HG02870 (cell line): ENCODE measurements around the gene WDR5B.

ENCODE experiments used
- ATAC-seq: cut with Tn5 transposase; IDR thresholded peaks from one replicate; pipeline ENCODE4 v1.9.1; 2021; ENCODE audit warnings: mild to moderate bottlenecking, moderate library complexity; ENCODE audit not compliant: unreplicated experiment

Gene WDR5B

DNA sequence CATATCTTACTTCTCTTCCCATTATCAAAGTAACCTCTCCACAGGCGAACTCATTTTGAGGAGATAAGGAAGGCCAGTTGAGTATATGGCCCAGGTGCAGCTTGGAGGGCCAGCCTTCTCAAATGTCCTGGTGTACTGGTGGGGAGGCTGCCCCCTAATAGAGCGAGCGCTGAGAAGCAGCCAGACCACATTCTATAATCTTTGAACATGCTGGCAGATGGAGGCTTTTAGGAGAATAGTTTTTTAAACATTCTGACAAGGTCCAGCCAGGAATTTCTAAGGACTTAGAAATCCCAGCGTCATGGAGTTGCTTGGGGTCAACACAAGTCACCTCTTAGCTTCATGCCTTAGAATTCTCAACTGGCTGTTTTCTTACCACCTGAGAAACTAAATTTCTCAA is 5.8 kb downstream of the WDR5B start:
- no peak for ATAC-seq

GRCh38 chr3:122409446-122409845 is 6.4 kb downstream of the WDR5B start:
- no peak for ATAC-seq

- no peak for ATAC-seq
Observed at GRCh38 chr3:122407946-122408345, 7.9 kb downstream of the WDR5B start.

GRCh38 chr3:122406198-122406597 is 9.7 kb downstream of the WDR5B start:
- ATAC-seq: no peak

GRCh38 chr3:122405015-122405414 is 10.8 kb downstream of the WDR5B start:
- ATAC-seq: no peak

GRCh38 chr3:122403489-122403888 is 12.4 kb downstream of the WDR5B start:
- no peak for ATAC-seq

DNA sequence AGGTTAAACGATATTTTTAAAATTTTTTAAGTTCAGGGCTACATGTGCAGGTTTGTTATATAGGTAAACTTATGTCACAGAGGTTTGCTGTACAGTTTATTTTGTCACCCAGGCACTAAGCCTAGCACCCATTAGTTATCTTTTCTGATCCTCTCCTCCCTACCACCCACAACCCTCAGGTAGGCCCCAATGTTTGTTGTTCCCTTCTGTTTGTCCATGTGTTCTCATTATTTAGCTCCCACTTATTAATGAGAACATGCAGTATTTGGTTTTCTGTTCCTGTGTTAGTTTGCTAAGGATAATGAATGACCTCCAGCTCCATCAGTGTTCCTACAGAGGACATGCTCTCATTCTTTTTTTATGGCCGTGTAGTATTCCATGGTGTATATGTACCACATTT is 16.9 kb downstream of the WDR5B start:
- no peak for ATAC-seq

DNA sequence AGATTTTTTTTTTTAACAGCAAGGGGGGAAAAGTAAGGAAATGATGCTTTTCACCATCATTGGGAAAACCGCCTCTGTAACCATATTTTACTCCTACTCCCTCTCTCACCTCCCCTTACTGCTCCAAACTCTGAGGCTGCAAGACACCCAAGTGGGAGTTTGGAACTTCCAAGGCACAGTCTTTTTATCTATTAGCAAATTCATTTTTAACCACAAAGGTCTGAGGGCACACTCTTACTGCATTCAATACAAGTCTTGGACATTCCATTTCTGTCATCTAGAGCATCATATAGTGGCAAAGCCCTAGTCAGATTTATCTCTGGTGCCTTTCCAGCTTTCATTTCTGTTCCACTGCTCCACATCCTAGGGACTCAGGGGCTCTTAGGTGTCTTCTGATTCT is 18.7 kb downstream of the WDR5B start:
- no peak for ATAC-seq

- ATAC-seq: no peak
Observed at GRCh38 chr3:122396511-122396910, 19.4 kb downstream of the WDR5B start.

- no peak for ATAC-seq
Observed at GRCh38 chr3:122395582-122395981, 20.3 kb downstream of the WDR5B start.

GRCh38 chr3:122394173-122394572 is 21.7 kb downstream of the WDR5B start:
- ATAC-seq: no peak

GRCh38 chr3:122392868-122393844 is 22.7 kb downstream of the WDR5B start:
- ATAC-seq: no peak

DNA sequence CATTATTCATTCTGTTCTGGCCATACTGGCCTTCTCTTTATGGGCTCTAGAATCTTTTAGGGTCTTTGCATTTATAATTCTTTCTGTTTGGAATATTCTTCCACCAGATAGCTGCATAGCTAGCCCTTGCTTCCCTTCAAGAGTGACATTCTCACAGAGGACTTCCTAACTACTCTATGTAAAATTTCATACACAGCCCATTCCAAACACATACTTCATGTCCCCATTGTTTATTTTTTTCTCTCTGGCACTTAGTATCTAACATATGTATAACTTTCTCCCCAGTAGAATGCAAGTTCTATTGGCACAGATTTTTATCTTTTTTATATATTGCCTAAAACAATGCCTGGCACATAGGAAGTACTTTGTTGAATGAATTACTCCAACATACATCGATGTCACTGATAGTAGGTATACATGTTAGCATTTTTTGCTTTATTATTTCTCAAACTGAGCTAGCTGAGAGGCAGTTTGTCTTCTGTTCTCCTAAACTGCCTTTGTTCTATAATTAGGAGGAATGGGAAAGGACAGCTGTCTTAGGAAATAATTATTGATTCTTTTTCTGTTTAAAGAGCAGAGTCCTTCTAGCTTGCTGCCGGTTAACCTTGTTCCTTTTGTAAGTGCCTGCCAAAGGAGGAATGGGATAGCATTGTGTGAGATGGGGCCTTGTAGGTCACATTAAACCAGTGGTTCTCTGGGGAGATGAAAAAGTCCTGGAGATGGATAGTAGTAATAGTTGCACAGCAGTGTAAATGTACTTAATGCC is 24.0 kb downstream of the WDR5B start:
- no peak for ATAC-seq

GRCh38 chr3:122390665-122391064 is 25.2 kb downstream of the WDR5B start:
- no peak for ATAC-seq

DNA sequence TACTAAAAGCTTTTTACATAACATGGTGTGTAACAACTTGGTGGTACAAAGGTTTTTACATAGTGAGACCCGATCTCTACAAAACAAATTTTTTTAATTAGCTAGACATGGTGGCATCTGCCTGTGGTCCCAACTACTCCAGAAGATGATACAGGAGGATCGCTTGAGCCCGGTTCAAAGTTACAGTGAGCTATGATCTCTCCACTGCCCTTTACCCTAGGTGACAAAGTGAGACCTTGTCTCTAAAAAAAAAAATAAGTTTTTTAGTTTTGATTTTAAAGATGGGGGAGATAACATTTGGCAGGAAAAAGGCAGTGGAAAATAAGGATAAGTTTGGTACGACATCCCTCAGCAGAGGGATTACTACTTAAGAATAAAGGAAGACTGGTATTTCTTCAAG is 26.0 kb downstream of the WDR5B start:
- ATAC-seq: no peak

DNA sequence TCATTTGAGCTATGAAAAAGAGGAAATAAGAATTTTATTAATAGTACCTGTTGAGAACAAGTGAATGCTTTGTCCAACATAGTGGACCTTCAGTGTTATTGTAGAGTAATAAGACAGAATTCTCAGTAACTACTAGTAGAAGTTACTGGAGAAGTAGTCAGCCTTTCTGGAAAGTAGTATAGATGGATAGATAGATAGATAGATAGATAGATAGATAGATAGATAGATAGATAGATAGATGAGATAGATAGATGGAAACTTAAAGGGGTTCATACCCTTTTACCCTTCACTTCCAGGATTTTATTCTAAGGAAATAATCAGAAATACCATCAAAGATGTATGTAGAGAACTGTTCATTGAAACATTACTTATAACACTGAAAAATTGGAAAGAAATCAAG is 26.7 kb downstream of the WDR5B start:
- no peak for ATAC-seq

GRCh38 chr3:122387709-122388108 is 28.2 kb downstream of the WDR5B start:
- ATAC-seq: no peak

DNA sequence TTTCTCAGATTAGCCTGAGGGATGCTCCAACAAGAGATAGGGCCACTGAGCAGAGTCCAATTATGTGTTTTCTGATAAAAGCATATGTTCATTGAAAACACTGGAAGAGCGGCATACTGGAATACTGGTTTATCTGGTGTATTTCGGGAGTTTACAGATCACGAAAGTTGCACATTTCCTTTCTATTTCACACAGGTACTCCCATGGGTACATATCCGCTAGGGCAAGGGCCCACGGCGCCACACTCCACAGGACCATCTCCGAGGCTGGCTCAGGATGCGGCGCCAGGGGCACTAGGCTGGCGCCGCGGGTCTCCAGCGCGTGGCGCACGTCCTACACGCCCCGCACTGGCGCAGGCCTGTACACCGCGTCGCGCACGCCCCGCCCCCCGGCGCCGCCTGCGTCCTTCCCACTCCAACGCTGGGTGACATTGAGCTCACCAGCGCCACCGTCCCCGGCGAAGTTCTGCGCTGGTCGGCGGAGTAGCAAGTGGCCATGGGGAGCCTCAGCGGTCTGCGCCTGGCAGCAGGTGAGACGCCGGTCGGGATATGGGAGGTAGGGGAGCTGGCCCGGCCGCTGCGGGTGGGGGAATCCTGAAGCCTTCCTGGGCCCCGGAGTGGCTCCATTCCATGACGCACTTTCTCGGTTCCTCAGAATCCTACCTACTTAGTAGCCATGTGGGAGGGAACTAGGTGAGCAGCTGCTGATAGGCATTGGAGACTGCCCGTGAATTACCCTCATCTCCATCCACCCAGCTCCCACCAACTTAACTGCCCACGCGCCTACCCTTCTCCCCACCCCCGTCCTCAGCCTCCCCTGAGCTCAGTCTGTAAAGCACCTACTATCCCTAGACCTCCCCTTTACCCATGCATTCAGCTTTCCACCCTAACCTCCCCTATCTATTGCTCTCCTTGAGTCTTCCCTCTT is 31.8 kb downstream of the WDR5B start, which contains the start of gene FAM162A:
Gene FAM162A, plus strand, starts transcription at position 412 of the 927 bp plus-strand sequence. Its CDS starts 84 bp downstream, at position 496.
- peak; percentile 83 for ATAC-seq

DNA sequence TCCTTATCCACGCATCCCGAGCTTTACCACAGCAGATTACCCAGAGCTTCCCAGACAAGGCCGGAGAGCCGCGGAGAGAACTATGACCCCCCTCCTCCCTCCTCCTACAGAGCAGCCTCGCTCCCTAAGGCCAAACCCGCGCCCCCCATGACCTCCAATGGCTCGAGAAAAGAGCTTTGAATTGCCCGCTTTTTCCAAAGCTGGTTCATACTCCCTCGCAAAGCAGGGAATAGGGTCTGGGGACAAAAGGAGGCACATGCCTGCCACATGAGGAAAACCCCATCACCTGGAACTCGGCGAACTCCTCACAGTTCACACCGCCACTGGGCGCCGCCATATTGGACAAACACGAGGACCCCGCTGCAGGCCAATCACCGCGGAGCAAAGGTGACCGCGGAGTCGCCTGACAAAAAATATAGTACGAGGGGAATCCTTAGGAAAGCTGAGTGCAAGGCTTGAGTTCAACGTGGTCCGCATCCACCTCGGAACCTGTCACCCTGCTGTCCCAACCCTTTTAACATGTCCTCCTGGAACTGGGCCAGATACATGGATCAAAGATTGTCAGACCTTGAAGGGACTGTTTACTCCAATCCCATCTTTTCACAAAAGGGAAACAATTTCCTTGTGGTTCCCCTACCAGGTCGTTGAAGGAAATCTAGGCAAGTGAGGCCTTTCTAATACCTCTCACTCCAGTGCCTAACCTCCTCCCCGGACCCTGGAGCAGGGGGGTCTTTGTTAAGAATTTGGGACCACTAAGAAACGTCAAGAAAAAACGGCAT is 32.8 kb downstream of the WDR5B start, which contains the start of gene MIX23:
Gene MIX23, minus strand, starts transcription at position 344 of the 779 bp plus-strand sequence. Its CDS starts 7 bp downstream, at position 337.
- ATAC-seq: peak; percentile 37

GRCh38 chr3:122377975-122378374 is 37.9 kb downstream of the WDR5B start:
- no peak for ATAC-seq
